Measurements from ENCODE around the gene PRRG1.
"Not testable (repeated sequence)": the region's sequence is repeated elsewhere in the genome, so short reads cannot be mapped to it uniquely, and the experiment has no call there.

The PRRG1 gene

DNA sequence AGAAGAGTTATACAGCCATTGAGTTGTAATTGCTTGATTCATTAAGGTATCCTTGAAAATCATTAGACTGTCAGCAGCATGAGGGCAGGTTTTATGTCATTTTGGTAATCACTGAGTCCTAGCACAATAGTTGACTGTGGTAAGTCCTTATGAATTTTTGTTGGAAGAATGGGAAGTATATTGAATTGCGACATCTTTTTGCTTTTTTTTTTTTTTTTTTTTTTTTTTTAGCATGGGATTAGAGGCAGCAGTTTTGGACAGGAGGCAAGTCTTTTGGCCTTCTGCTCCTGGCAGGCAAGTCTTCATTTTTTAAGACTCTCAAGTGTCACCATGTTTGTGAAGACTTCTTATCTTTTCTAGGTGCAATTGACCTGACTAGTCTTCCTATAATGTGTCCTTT lies 29.7 kb downstream of the PRRG1 start:
- no peak for DNase-seq

DNA sequence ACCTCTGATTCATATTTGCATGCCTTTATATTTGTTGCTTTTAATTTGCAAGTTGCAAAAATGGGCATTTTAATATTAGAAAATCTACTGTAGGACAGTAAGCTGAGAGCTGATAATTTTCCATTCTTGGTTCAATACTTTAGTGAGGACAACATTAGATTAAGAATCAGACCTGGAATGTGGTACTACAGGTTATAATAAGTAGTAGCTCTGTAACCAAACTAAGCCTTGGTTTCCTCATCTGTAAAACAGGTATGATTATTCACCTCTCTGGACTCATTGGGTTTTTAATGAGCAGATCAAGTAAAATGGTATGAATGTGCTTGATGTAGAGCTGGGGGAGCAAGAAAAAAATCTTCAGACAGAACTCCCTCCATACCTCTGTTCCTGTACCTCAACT lies 31.1 kb downstream of the PRRG1 start:
- no peak for DNase-seq

DNA sequence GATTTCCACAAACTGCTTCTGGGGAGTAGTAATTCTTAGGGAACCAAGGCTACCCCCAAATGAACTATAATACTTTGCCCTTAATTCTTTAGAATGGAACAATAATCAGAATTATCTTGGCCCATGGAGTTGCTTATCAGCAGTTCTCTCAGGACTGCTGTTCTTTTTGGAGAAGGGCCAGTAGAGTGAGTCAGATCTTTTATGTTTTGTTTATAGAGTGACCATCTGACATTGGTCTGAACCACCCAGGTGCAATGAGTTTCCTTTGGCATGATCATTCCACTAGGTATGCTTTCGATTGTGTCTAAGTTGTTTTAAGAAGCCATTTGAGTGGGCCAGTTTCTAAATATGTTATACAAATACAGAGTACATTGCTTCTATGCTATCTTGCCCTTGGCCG lies 31.8 kb downstream of the PRRG1 start:
- peak; percentile 64 for DNase-seq

DNA sequence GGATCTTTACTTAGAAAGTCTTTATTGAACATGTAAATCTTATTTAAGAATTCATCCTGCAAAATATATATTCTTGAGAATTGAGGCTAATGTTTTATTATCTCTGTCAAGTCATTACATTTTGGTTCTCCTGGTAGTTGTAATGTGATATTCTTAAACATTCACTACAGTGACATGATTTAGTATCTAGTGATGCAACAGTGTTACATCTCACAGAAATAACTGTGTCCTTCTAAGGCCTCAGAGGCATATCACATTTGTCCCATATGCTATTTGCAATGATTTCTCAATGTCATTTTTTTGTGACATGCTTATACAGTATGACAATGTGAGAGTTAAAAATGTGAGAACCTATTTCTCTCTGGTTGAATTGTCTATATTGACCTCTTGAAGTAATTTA lies 34.1 kb downstream of the PRRG1 start:
- no peak for DNase-seq

DNA sequence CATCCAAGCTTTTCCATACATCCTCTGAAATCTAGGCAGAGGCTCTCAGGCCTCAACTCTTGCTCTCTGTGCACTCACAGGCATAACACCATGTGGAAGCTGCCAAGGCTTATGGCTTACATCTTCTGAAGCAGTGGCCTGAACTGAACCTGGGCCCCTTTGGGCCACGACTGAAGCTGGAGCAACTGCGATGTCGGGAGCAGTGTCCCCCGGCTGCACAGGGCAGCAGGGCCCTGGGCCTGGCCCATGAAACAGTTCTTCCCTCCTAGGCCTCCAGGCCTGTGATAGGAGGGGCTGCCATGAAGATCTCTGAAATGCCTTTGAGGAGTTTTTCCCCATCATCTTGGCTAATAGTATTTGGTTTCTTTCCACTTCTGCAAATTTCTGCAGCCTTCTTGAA lies 39.2 kb downstream of the PRRG1 start:
- DNase-seq, result no peak

DNA sequence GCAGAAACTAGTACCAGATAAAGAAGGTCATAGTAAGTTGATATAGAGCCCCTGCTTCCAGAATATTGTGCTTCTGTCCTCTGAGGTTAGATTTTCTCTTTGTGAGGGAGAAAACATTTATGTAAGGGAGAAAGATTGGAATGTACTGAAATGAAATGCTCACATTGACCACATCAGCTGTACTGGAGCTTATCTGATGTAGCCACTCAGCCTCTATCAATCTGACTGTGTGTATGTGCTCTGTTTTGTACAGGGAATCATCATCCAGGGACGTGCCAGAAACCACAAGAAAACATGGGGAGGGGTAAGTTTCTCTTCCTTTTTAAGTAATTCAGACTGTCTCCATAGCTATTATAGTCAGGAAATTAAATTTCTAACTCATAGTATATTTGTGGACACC lies 56.8 kb downstream of the PRRG1 start:
- DNase-seq, result no peak

DNA sequence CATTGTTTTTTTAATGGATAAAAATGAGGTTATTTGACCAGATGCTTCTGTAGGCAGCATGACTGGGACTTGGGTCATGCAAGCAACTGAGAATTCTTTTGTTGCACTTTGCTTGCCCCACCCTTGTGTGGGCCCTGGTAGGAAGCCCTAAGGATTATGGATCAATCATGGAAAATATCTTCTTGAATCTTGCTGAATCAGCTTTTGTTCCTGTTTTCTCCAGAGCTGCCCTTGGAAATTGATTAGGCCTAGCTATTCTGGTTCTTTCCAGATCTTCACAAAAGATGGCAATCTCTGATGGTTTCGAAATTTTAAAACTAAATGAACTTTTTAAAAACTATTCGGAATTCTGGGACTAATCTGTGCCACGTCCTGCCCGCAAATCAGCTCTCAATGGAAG lies 58.6 kb downstream of the PRRG1 start:
- DNase-seq, result no peak

DNA sequence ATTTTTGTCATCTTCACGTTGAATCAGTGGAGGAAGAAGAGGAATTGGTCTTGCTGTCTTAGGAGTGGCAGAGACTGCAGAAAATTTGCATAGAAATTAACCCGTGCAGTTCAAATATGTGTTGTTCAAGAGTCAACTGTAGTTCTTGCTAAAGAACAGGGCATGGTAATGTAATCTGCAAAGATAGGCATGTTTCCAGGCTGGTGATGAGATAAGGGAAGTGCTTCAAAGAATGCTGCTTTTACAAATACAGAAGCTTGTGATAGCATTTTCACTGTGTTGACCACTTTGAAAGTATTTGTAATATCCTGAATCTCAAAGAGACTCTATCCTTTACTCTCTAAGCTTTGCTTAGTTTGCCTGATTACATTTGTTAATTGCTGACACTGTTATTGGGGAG lies 60.1 kb downstream of the PRRG1 start:
- DNase-seq, result peak; percentile 17

DNA sequence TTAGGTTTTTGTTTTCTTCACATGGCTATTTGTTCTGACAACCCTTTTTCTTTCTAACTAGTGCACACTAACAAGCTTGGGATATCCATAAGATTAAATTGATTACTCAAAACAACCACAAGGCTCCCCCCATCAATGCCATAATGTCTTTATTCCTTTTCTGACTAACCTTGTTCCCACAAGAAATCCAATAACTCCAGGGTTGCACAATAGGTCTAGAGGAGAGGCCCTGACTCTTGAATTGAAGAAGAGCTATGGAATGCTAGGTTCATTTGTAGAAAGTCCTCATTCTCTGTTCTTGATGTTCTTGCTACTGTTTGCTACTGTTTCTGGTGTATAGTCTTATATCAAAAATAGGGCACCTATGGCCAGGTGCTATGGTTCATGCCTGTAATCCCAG lies 71.0 kb downstream of the PRRG1 start:
- no peak for DNase-seq

DNA sequence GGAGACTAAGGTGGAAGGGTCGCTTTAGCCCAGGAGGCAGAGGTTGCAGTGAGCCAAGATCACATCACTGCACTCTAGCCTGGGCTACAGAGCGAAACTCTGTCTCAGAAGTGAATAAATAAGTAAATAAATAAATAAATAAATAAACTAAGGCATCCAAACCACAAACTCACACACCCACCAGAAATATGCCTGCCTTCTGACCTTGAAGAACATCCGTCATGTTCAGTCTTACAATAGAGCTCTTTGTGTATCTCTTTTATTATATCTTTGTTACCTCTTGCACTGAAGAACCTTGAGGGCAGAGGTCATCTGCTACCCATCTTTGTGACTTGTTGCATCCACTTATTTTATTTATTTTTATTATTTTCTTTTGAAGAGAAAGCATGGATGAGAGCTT lies 71.6 kb downstream of the PRRG1 start:
- no peak for DNase-seq

DNA sequence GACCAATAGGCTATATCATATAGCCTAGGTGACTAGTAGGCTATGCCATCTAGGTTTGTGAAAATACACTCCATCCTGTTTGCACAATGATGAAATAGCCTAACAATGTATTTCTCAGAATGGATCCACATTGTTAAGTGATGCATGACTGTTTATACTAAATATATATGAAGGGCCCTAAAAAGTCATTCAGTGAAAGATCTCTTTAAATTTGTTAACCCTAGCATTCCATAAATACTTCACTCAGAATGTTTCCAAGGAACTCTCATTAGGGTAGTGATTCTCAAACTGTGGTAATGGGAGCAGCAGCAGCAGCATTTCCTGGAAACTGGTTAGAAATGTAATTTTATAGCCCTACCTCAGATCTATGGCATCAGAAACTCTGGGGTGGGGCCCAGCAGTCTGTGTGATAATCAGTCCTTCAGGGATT lies 74.9 kb downstream of the PRRG1 start:
- DNase-seq, result no peak

DNA sequence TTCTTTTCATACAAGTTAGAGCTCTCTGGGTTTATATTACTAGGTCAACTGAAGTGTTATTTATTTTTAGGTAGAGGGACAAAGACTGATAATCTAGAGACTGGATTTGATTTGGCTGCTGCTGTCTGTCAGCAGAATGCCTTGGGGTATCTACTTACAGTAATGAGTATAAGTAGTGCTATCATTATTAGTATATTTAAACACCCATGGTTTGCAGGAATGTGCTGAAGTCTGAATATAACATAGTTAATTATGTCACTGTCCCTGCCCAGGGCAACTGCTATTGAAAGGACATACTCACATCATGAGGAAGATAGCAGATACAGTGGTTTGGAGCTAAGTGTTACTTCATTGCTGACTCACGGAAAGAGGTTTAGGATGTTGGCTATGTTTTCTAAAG lies 76.2 kb downstream of the PRRG1 start:
- no peak for DNase-seq

DNA sequence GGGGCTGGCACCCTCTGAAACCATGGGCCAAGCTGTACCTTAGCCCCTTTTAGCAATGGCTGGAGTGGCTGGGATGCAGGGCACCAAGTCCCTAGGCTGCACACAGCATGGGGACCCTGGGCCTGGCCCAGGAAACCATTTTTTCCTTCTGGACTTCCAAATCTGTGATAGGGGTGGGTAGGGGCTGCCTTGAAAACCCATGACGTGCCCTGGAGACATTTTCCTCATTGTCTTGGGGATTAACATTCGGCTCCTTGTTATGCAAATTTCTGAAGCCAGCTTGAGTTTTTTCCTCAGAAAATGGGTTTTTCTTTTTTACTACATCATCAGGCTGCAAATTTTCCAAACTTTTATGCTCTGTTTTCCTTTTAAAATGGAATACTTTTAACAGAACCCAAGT lies 79.8 kb downstream of the PRRG1 start:
- DNase-seq, result not testable (repeated sequence)

DNA sequence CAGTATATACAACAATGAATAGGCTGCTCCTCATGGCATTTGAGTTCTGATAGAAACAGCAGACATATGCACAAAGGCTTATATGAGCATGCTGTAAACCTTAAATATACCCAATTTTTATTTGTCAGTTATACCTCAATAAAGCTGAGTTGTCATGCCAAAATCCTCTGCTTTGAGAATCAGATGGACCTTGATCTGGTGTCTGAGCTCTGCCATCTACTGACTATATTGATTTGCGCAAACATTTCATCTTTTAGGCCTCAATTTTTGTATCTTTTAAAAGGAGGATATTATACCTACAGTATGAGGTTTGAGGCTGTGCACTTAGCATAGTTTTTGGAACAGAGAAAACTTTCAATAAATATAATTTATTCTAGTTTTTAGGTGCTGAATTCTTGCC lies 85.2 kb downstream of the PRRG1 start:
- no peak for DNase-seq

DNA sequence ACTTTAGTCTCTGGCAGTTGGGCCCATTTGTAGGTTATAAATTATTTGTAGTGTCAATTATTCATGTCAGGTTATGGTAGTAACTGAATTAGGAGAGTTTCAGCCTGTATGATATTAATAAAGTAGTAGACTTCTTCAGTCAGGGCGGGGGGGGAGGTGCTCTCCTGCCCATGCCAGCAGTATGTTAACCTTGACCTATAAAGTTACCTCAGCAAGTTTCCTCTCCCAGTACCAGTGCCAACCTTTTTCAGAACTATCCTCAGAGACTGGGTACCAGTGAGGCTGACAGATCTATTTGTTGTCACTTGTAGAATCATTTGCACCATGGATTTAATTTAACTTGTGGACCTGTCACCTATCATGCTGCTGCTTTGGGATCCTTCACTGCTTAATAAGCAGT lies 88.0 kb downstream of the PRRG1 start:
- DNase-seq, result no peak

DNA sequence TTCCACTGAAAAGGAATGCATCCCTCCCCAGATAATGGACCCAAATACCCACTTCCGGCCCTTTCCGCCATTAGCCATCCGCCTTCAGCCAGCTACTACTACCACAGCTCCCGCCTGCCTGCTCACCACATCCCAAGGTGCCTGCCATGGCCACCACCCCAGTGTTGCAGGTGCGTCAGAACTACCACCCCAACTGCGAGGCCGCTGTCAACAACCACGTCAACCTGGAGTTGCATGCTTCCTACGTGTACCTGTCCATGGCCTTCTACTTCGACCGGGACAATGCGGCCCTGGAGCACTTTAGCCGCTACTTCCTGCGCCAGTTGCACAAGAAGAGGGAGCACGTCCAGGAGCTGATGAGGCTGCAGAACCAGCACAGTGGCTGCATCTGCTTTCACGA lies 92.2 kb downstream of the PRRG1 start:
- no peak for DNase-seq

DNA sequence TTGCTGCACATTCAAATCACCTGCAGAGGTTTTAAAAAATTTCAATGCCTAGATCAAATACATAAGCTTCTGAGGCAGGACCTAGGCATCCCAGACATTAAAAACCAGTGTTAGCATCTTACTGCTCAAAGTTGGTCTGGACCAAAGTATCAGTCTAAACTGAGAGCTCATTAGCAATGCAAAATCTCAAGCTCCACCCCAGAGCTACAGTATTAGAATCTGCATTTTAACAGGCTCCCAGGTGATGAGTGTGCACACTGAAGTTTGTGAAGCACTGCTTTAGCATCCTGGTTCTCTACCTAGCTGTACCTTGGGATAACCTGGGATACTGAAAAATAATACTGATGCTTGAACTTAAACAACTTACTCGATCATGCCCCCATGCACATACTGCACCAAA lies 96.0 kb downstream of the PRRG1 start:
- no peak for DNase-seq

DNA sequence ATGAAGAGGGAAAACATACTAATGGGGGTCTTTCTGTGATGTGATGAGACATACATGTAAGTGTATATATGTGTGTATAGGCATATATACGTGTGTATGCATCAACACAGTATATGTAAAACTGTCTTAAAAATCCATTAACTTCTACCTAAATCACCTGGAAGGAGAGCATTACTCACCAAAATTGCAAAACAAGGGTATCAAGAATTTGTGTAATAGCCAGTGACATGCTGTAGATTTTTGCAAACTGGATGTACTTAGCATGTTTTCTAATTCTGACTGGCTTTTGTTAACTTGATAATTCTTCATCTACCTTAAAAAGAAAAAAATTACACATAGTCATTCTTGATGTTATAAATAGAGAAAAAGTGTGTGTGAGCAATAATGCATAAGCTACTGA lies 104.7 kb downstream of the PRRG1 start:
- DNase-seq, result no peak

DNA sequence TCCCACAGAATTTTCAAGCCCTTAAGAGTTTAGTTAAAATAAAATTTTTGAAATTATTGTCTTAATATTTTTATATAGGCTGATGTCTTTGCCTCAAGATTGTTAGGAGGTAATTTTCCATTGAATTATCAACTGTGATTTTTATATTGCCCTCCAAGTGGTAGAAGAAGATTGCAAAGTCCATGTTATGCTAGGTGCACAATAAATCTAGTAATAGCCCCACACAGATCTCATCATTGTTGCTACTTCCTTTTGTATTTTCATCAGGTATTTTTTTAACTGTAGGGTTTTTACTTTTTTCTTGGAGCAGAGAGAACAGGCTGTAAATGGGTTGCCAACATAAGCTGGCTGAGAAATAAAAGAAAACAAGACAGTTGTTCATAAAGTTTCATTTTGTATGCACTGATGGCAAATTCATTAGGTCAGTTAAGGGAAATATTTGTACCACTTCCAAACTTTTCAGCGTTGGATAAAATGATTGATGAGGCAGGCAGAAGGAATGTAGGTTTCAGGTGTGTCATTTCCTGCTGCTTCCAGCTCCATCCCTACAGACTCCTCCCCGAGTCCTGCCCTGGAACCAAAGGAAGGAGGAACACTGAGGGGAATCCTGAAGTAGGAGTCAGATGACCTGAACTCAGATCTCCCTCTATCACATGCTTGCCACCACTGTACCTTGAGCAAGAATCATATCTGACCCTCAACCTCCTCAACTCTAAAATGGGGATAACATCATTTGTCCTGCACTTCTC lies 105.5 kb downstream of the PRRG1 start:
- DNase-seq, result no peak

DNA sequence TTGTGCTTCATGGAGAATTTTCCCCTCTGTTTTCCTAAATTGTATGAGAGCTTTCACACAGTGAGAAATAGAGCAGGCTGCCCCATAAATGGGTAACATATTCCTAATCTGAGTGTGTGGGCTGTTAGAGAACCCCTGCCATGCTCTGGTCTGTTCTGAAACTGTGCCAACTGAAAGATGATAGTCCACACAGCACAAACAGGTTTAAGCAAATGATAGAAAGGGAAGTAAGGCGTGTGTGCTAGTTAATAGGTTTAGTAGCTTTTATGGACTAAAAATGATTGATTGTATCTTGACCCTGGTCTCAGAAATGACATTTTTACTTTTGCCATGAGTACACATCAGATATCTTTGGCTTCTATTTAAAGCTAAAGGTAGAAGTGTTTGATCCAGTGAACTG lies 106.2 kb downstream of the PRRG1 start:
- no peak for DNase-seq

DNA sequence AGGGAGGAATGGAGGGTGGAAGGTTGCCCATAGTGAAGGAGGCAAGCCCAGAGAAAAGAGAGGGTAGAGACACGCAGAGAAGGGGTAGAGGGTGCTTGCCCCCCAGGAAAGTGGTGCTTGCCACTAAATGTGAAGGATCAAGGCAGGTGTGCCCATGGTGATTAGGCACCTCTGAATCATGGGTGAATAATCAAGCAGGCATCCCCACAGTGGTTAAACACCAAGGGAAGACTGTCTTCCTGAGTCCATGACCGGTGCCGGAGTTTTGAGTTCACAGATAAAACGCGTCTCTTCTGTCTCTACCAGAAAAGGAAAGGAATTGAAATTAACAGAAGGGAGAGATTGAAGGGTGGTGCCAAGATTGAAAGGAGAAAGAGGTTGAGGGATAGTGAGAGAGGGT lies 111.1 kb downstream of the PRRG1 start:
- not testable (repeated sequence) for DNase-seq

DNA sequence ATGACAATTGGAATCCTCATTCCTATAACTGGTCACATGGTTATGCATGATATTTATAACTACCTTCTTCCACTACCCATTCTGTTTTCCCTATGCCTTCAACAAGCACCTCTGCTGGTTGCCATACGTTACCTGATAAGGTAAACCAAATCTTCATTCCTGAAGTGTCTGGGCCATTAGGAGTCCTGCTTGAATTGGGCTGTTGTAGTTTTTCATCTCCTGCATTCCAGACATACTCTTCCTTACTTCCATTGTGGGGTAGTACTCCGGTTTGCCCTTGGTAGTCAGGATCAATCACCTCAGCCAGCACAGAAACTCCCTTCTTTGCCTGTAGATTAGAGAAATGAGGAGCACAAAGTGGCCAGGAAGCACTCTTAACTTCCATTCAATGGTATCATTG lies 113.2 kb downstream of the PRRG1 start:
- DNase-seq, result no peak

DNA sequence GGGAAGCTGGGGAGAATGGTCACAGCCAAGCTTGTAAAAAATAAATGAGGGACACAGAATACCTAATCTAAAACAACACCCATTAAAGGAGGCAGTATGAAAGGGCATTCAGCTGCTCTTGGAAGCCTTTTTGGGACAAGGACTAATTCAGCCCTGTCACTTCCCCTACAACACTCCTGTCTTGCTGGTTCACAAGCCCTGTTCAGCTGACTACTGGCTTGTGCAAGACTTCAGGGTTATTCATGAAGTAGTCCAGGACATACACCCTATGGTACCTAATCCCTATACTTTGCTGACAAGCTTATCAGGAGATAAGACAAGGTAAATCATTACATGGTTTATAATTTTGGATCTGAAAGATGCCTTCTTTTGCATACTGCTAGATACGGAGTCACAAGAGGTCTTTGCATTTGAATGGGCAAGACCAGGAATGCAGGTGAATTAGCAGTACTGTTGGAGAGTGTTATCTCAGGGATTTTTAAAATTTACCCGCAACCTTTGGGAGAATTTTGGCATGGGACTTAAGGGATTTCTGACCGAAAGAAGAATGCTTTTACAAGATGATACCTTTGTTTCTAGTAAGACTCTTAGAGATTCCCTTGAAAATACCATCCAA lies 119.1 kb downstream of the PRRG1 start:
- DNase-seq, result no peak

DNA sequence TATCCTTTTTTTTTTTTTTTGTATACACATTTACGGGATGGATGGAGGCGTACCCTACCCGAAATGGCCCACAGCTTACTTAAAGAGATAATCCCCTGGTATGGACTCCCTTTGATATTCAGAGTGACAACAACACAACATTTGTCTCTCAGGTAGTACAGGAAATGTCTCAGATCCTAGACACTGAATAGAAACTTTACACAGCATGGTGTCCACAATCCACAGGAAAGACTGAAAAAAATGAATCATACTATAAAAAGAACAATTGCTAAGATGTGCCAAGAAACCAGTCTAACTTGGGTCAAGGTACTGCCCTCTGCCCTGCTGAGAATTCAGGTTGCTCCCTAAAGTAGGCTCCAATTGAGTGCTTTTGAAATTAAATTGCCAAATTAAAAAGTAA lies 121.5 kb downstream of the PRRG1 start:
- DNase-seq, result no peak

DNA sequence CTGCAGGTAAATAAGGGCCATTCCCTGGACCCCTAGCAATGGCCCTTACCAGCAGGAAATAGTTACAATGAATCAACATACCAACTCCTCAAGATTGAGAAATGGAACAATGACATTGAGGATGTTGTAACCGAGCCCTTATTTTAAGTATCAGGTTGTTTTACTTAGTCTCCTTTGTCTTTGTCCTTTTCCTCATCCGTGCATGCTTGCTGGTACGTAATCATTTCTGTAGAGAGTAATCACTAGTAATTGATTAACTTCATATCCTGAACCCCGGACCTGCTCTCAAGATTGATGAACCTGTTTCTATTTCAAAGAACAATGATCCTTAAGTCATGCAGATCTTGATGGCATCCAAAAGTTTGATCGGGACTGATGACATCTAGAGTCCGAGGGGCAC lies 123.7 kb downstream of the PRRG1 start:
- no peak for DNase-seq

Measured in hematopoietic multipotent progenitor cell treated with erythropoietin and hydrocortisone succinate and interleukin-3 and kit ligand, for 8 days (in vitro differentiated cells).